ENCODE measurements around the gene PRR5L.

- TF ChIP-seq GATA2 (IDR thresholded peaks at IDR 0.05; ENCODE audit: low read depth, low read length) (no peak), GATA3 (IDR thresholded peaks at IDR 0.05; ENCODE audit: low read depth, low read length) (no peak)
These were observed 83.6 kb downstream of the PRR5L start for GRCh38 chr11:36379653-36380052.
